NK-92 (cell line): ENCODE results near the gene CACNG4.

Source experiments
- DNase-seq: peaks from one replicate; lab custom pipeline; 2025; ENCODE audit not compliant: unreplicated experiment; lab: John Stamatoyannopoulos, UW

Gene CACNG4

GRCh38 chr17:66944351-66945146, 20.0 kb upstream of the CACNG4 start:
- no peak for DNase-seq

GRCh38 chr17:66945147-66945835, 19.2 kb upstream of the CACNG4 start:
- DNase-seq, result no peak

GRCh38 chr17:66946251-66946650, 18.3 kb upstream of the CACNG4 start:
- DNase-seq, result no peak

- DNase-seq, result no peak
These were observed 17.2 kb upstream of the CACNG4 start for GRCh38 chr17:66947311-66947710.

GRCh38 chr17:66948061-66948750, 16.3 kb upstream of the CACNG4 start:
- no peak for DNase-seq

- DNase-seq, result no peak
These were observed 15.0 kb upstream of the CACNG4 start for GRCh38 chr17:66949501-66949900.

GRCh38 chr17:66950325-66950724, 14.2 kb upstream of the CACNG4 start:
- no peak for DNase-seq

GRCh38 chr17:66950886-66951604, 13.5 kb upstream of the CACNG4 start:
- no peak for DNase-seq

GRCh38 chr17:66951605-66951953, 12.9 kb upstream of the CACNG4 start:
- no peak for DNase-seq

- no peak for DNase-seq
These were observed 12.4 kb upstream of the CACNG4 start for GRCh38 chr17:66952031-66952524.

GRCh38 chr17:66952681-66953629, 11.6 kb upstream of the CACNG4 start:
- no peak for DNase-seq

- DNase-seq, result no peak
These were observed 10.9 kb upstream of the CACNG4 start for GRCh38 chr17:66953630-66954020.

GRCh38 chr17:66954632-66955031, 9.9 kb upstream of the CACNG4 start:
- DNase-seq, result no peak

GRCh38 chr17:66955821-66956220, 8.7 kb upstream of the CACNG4 start:
- DNase-seq, result no peak

GRCh38 chr17:66956941-66957340, 7.6 kb upstream of the CACNG4 start:
- no peak for DNase-seq

GRCh38 chr17:66957343-66957742, 7.2 kb upstream of the CACNG4 start:
- DNase-seq, result no peak

GRCh38 chr17:66957951-66958579, 6.4 kb upstream of the CACNG4 start:
- DNase-seq, result no peak

GRCh38 chr17:66959641-66960375, 4.7 kb upstream of the CACNG4 start:
- DNase-seq, result no peak

- no peak for DNase-seq
These were observed 3.9 kb upstream of the CACNG4 start for GRCh38 chr17:66960613-66961012.
